Mononuclear cell (primary cell): ENCODE measurements around the gene PRR20G. TPM values are rescaled to one million over a fixed set of nuclear protein-coding genes. Genes with fewer than 3 reads are reported as not detected.

Source experiments
- H3K27me3 ChIP-seq: 2 replicates; pipeline ENCODE4 v1.6.0; 2011; ENCODE audit warnings: low read length, control low read depth; ENCODE audit not compliant: insufficient read depth
- H3K4me1 ChIP-seq: 2 replicates; pipeline ENCODE4 v1.5.1; 2011; ENCODE audit warnings: mild to moderate bottlenecking, low read length, control low read depth; ENCODE audit not compliant: insufficient read depth
- H3K4me3 ChIP-seq: 2 replicates; pipeline ENCODE4 v1.5.1; 2011; ENCODE audit warnings: mild to moderate bottlenecking, low read length, moderate library complexity
- H3K9me3 ChIP-seq: 2 replicates; pipeline ENCODE4 v1.5.1; 2011; ENCODE audit warnings: low read depth, mild to moderate bottlenecking, control low read depth, low read length
- total RNA-seq: library from RNA; depleted of rRNA; stranded (reverse); fragments of >200 nt; gene quantifications from one replicate; pipeline ENCODE4 v1.2.3, GENCODE V29; 2012

Gene PRR20G
- total RNA-seq, 1 donor: not detected

GRCh38 chr3:127261925-127262324 lies 25.9 kb downstream of the PRR20G start:
- no peaks in the 10 kb centered on the region for H3K27me3 ChIP-seq
- H3K9me3 ChIP-seq: no peaks in the 10 kb centered on the region
- no peak overlapping the region for H3K4me3 ChIP-seq
- H3K4me1 ChIP-seq: no peaks in the 10 kb centered on the region

GRCh38 chr3:127260826-127261555 lies 26.9 kb downstream of the PRR20G start:
- no peaks in the 10 kb centered on the region for H3K9me3 ChIP-seq
- no peak overlapping the region for H3K4me3 ChIP-seq
- H3K27me3 ChIP-seq: no peaks in the 10 kb centered on the region
- H3K4me1 ChIP-seq: no peaks in the 10 kb centered on the region

- H3K4me3 ChIP-seq: no peak overlapping the region
- no peaks in the 10 kb centered on the region for H3K4me1 ChIP-seq
- H3K27me3 ChIP-seq: no peaks in the 10 kb centered on the region
- H3K9me3 ChIP-seq: no peaks in the 10 kb centered on the region
Observed at GRCh38 chr3:127260416-127260815, 27.4 kb downstream of the PRR20G start.

- no peaks in the 10 kb centered on the region for H3K27me3 ChIP-seq
- no peak overlapping the region for H3K4me3 ChIP-seq
- H3K9me3 ChIP-seq: no peaks in the 10 kb centered on the region
- no peaks in the 10 kb centered on the region for H3K4me1 ChIP-seq
Observed at GRCh38 chr3:127259882-127260281, 28.0 kb downstream of the PRR20G start.

GRCh38 chr3:127258733-127259132 lies 29.1 kb downstream of the PRR20G start:
- H3K9me3 ChIP-seq: no peaks in the 10 kb centered on the region
- H3K4me3 ChIP-seq: no peak overlapping the region
- H3K27me3 ChIP-seq: no peaks in the 10 kb centered on the region
- no peaks in the 10 kb centered on the region for H3K4me1 ChIP-seq

GRCh38 chr3:127257351-127257750 lies 30.5 kb downstream of the PRR20G start:
- H3K9me3 ChIP-seq: no peaks in the 10 kb centered on the region
- H3K27me3 ChIP-seq: no peaks in the 10 kb centered on the region
- H3K4me1 ChIP-seq: no peaks in the 10 kb centered on the region
- no peak overlapping the region for H3K4me3 ChIP-seq

GRCh38 chr3:127256733-127257271 lies 31.0 kb downstream of the PRR20G start:
- H3K4me1 ChIP-seq: no peaks in the 10 kb centered on the region
- H3K4me3 ChIP-seq: no peak overlapping the region
- no peaks in the 10 kb centered on the region for H3K9me3 ChIP-seq
- no peaks in the 10 kb centered on the region for H3K27me3 ChIP-seq

- no peaks in the 10 kb centered on the region for H3K9me3 ChIP-seq
- H3K4me3 ChIP-seq: no peak overlapping the region
- H3K27me3 ChIP-seq: no peaks in the 10 kb centered on the region
Observed at GRCh38 chr3:127256138-127256537, 31.7 kb downstream of the PRR20G start.

GRCh38 chr3:127255516-127255915 lies 32.3 kb downstream of the PRR20G start:
- Histone ChIP-seq H3K27me3 (no peaks in the 10 kb centered on the region), H3K9me3 (no peaks in the 10 kb centered on the region), H3K4me3 (no peak overlapping the region), H3K4me1 (no peaks in the 10 kb centered on the region)

More at GRCh38 chr3:127256138-127256537, 31.7 kb downstream of the PRR20G start:
- H3K4me1 ChIP-seq: no peaks in the 10 kb centered on the region

- no peak overlapping the region for H3K4me3 ChIP-seq
- no peaks in the 10 kb centered on the region for H3K27me3 ChIP-seq
- H3K4me1 ChIP-seq: no peaks in the 10 kb centered on the region
- no peaks in the 10 kb centered on the region for H3K9me3 ChIP-seq
Observed at GRCh38 chr3:127254730-127255129, 33.1 kb downstream of the PRR20G start.

- no peaks in the 10 kb centered on the region for H3K4me1 ChIP-seq
- H3K4me3 ChIP-seq: no peak overlapping the region
- H3K27me3 ChIP-seq: no peaks in the 10 kb centered on the region
- peaks cover 1% of the 10 kb centered on the region for H3K9me3 ChIP-seq
Observed at GRCh38 chr3:127254033-127254644, 33.7 kb downstream of the PRR20G start.

- H3K4me3 ChIP-seq: no peak overlapping the region
- peaks cover 8% of the 10 kb centered on the region for H3K9me3 ChIP-seq
- H3K4me1 ChIP-seq: no peaks in the 10 kb centered on the region
- no peaks in the 10 kb centered on the region for H3K27me3 ChIP-seq
Observed at GRCh38 chr3:127253491-127253890, 34.4 kb downstream of the PRR20G start.

GRCh38 chr3:127252446-127252845 lies 35.4 kb downstream of the PRR20G start:
- Histone ChIP-seq H3K4me1 (no peaks in the 10 kb centered on the region), H3K4me3 (no peak overlapping the region), H3K9me3 (peaks cover 8% of the 10 kb centered on the region), H3K27me3 (no peaks in the 10 kb centered on the region)

- no peaks in the 10 kb centered on the region for H3K4me1 ChIP-seq
- H3K4me3 ChIP-seq: no peak overlapping the region
- no peaks in the 10 kb centered on the region for H3K27me3 ChIP-seq
- peaks cover 17% of the 10 kb centered on the region for H3K9me3 ChIP-seq
Observed at GRCh38 chr3:127250032-127250431, 37.8 kb downstream of the PRR20G start.

- Histone ChIP-seq H3K4me1 (no peaks in the 10 kb centered on the region), H3K9me3 (peaks cover 21% of the 10 kb centered on the region), H3K4me3 (no peak overlapping the region), H3K27me3 (no peaks in the 10 kb centered on the region)
Observed at GRCh38 chr3:127247292-127247691, 40.6 kb downstream of the PRR20G start.

GRCh38 chr3:127238602-127239001 lies 49.2 kb downstream of the PRR20G start:
- Histone ChIP-seq H3K4me3 (no peak overlapping the region), H3K4me1 (no peaks in the 10 kb centered on the region)

More at GRCh38 chr3:127238602-127239001, 49.2 kb downstream of the PRR20G start:
- Histone ChIP-seq H3K9me3 (peaks cover 5% of the 10 kb centered on the region), H3K27me3 (no peaks in the 10 kb centered on the region)
